ENCODE measurements around the gene MAGEH1. TPM values are rescaled to one million over a fixed set of nuclear protein-coding genes. Genes with fewer than 3 reads are reported as not detected.

Gene MAGEH1
- total and polyA plus RNA-seq, 12 donors: 6.5 to 28.4 (median 11.8) TPM

DNA sequence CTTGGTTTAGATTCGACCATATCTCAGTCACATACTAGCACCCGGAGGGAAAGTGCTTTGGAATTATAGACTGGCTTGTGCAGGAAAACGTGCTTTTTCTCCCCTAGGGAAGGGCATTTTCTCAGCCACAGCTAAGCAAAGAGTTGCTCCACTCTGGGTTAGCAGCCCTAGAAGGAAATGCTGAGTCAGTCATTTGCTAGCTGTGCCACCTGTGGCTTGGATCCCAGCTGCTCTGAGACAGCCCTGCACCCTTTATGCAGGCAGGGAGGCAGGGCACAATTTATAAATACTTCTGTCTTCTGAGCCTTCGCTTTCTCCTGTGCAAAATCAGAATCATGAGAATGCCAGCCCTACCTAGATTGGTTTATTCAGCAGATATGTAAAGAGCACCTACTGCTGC is 39.0 kb downstream of the MAGEH1 start:
- TF ChIP-seq CTCF (IDR thresholded peaks at IDR 0.05): no peak
- ATAC-seq (no peak), DNase-seq (no peak)
- intact Hi-C loops (cut with DNase I): no loop called here
- no peak overlapping the region for H3K4me3 ChIP-seq
- no peaks in the 10 kb centered on the region for H3K9me3 ChIP-seq
- no peak overlapping the region for H3K27ac ChIP-seq
- no peaks in the 10 kb centered on the region for H3K27me3 ChIP-seq
- H3K4me1 ChIP-seq: peaks cover 0 to 11% (median 2%) of the 10 kb centered on the region in 9 donors
- 70 to 76% methylated on average over 4 of the region's 4 CpGs for WGBS, 2 donors
- no peaks in the 10 kb centered on the region for H3K36me3 ChIP-seq

Small RNA genes within 50 kb of the gene (microRNA-seq; reads per million reads assigned to microRNA genes)
- gene MIR4536-1 (0 reads per million in 2 donors), gene MIR4536-2 (0 reads per million in 2 donors)

Other genes starting within 250 kb of the MAGEH1 start
- not detected for gene PAGE5, start 231.8 kb upstream of the MAGEH1 start, total RNA-seq
- gene PAGE5, start 231.8 kb upstream of the MAGEH1 start, polyA plus RNA-seq: not detected
- not detected for gene PAGE3, start 187.2 kb upstream of the MAGEH1 start, total RNA-seq
- gene PAGE3, start 187.2 kb upstream of the MAGEH1 start, polyA plus RNA-seq: not detected
- gene USP51, start 37.7 kb downstream of the MAGEH1 start, total RNA-seq: 1 to 10 TPM; 1.5 to 4.9 (median 2.3) TPM
- gene USP51, start 37.7 kb downstream of the MAGEH1 start, polyA plus RNA-seq: under 1 TPM; 0.25 to 0.66 TPM
- not detected for gene FOXR2, start 171.3 kb downstream of the MAGEH1 start, total RNA-seq
- not detected for gene FOXR2, start 171.3 kb downstream of the MAGEH1 start, polyA plus RNA-seq